Measurements from ENCODE around the gene SLC27A3.

- no peak for TF ChIP-seq ZC3H10 (CRISPR knock-in tag; IDR thresholded peaks at IDR 0.05)
- TF ChIP-seq SNAI2 (CRISPR knock-in tag; IDR thresholded peaks at IDR 0.05), result no peak
- TF ChIP-seq ZFP3 (CRISPR knock-in tag; IDR thresholded peaks at IDR 0.05), result no peak
Observed at GRCh38 chr1:153795934-153796785, 21.0 kb downstream of the SLC27A3 start.

Measured in SK-N-SH treated with all-trans-retinoic acid at 6 μM for 48 hours (cell line).